Sigmoid colon (tissue), 7 donors: ENCODE data around the gene RAP1GAP. TPM values are rescaled to one million over a fixed set of nuclear protein-coding genes. Genes with fewer than 3 reads are reported as not detected.

Experiments
- DNase-seq: peaks from one replicate; pipeline ENCODE4 v3.0.0-alpha.2; 2019
- H3K27ac ChIP-seq, 4 donors: fragments of 200-600 bp; sonication (generic); one replicate each; pipeline ENCODE4 v1.5.1; 2016 to 2019; ENCODE audit warnings: mild to moderate bottlenecking in 1 of 4
- H3K27me3 ChIP-seq, 3 donors: fragments of 200-600 bp; sonication (generic); one replicate each; pipeline ENCODE4 v1.5.1; 2019; ENCODE audit warnings: mild to moderate bottlenecking in 1 of 3
- H3K36me3 ChIP-seq, 4 donors: fragments of 200-600 bp; sonication (generic); one replicate each; pipeline ENCODE4 v1.5.1; 2016 to 2019
- H3K4me1 ChIP-seq, 4 donors: fragments of 200-600 bp; sonication (generic); one replicate each; pipeline ENCODE4 v1.5.1; 2017 to 2019
- H3K4me3 ChIP-seq, 4 donors: fragments of 200-600 bp; sonication (generic); one replicate each; pipeline ENCODE4 v1.5.1; 2017 to 2019; ENCODE audit warnings: mild to moderate bottlenecking in 2 of 4, moderate library complexity in 1 of 4
- H3K9me3 ChIP-seq, 4 donors: fragments of 200-600 bp in 3 of 4; sonication (generic) in 3 of 4; one replicate each; pipeline versions ENCODE4 v1.5.1 to v1.6.1; 2013 to 2019
- CTCF ChIP-seq, 4 experiments: fragments of 450-650 bp in 3 of 4; fragments of 200-600 bp in 1 of 4; IDR thresholded peaks; one replicate each; pipeline ENCODE4 v1.5.1; 2016 to 2019; ENCODE audit warnings: antibody characterized with exemption in 4 of 4, mild to moderate bottlenecking in 3 of 4, moderate library complexity in 2 of 4
- EP300 ChIP-seq, 4 donors: sonication (generic); formaldehyde crosslinking; IDR thresholded peaks; one replicate each; pipeline ENCODE4 v1.6.1; 2017; ENCODE audit warnings: antibody characterized with exemption in 4 of 4
- POLR2A ChIP-seq, 2 donors: fragments of 450-650 bp; IDR thresholded peaks; one replicate each; pipeline ENCODE4 v1.6.1; 2016; ENCODE audit warnings: antibody characterized with exemption in 2 of 2, mild to moderate bottlenecking in 2 of 2, moderate library complexity in 2 of 2
- POLR2AphosphoS5 ChIP-seq, 4 donors: sonication (generic); formaldehyde crosslinking; IDR thresholded peaks; one replicate each; pipeline ENCODE4 v1.6.1; 2017; ENCODE audit warnings: antibody characterized with exemption in 4 of 4
- WGBS, 2 donors: extraction: QIAGEN DNeasy Blood & Tissue Kit; methylation state at CpG; one replicate each; pipeline ENCODE4 v1.1.7; 2013; 5-methylcytosine and 5-hydroxymethylcytosine counted together
- intact Hi-C: fragments of 100-400 bp; cut with DNase I; formaldehyde crosslinking; loops from one replicate; pipeline ENCODE4 v1.15.1; 2023
- polyA plus RNA-seq, 3 donors: library from polyadenylated mRNA; stranded (reverse); fragments of 200-250 nt; gene quantifications; one replicate each; pipeline ENCODE4 v1.2.3, GENCODE V29; 2013
- total RNA-seq, 4 donors: library from RNA; depleted of rRNA; stranded (reverse); fragments of >200 nt; gene quantifications; one replicate each; pipeline ENCODE4 v1.1.0, GENCODE V29; 2016
- donor health status: healthy with polysubstance abuse.
- donor health status: Bipolar disorder and iron deficiency.
- donor health status: healthy.

The RAP1GAP gene
- total and polyA plus RNA-seq, 7 donors, result 0.33 to 47.4 (median 12.5) TPM; not detected in 1

GRCh38 chr1:21617126-21617738, 51.9 kb downstream of the RAP1GAP start:
- Histone ChIP-seq H3K4me1 (peaks cover 0 to 6% (median 2%) of the 10 kb centered on the region in 4 donors), H3K27me3 (peaks cover 0 to 20% (median 6%) of the 10 kb centered on the region in 3 donors), H3K36me3 (no peaks in the 10 kb centered on the region), H3K27ac (no peak overlapping the region), H3K9me3 (no peaks in the 10 kb centered on the region), H3K4me3 (no peak overlapping the region)
- intact Hi-C loops, result no loop called here
- DNase-seq, result no peak
- 94 to 95% methylated on average over 16 of the region's 16 CpGs for WGBS, 2 donors
- no peak for TF ChIP-seq POLR2A (IDR thresholded peaks at IDR 0.05)

- Histone ChIP-seq H3K4me1 (peaks cover 0 to 6% (median 2%) of the 10 kb centered on the region in 4 donors), H3K27me3 (peaks cover 0 to 11% (median 0%) of the 10 kb centered on the region in 3 donors), H3K9me3 (no peaks in the 10 kb centered on the region), H3K36me3 (no peaks in the 10 kb centered on the region), H3K4me3 (no peak overlapping the region), H3K27ac (no peak overlapping the region)
- whole genome bisulfite sequencing, 2 donors, result 41 to 46% methylated on average over 8 of the region's 8 CpGs
- no peak for DNase-seq
- intact Hi-C loops, result no loop called here
- no peak for TF ChIP-seq CTCF (IDR thresholded peaks at IDR 0.05)
- no peak for TF ChIP-seq POLR2AphosphoS5 (IDR thresholded peaks at IDR 0.05)
- no peak for TF ChIP-seq EP300 (IDR thresholded peaks at IDR 0.05)
- TF ChIP-seq POLR2A (IDR thresholded peaks at IDR 0.05), result no peak
These were observed 52.8 kb downstream of the RAP1GAP start for GRCh38 chr1:21616372-21616771.

GRCh38 chr1:21614419-21615115, 54.6 kb downstream of the RAP1GAP start:
- DNase-seq, result no peak
- intact Hi-C loops, result no loop called here
- Histone ChIP-seq H3K4me1 (no peaks in the 10 kb centered on the region), H3K36me3 (no peaks in the 10 kb centered on the region), H3K27ac (no peak overlapping the region), H3K4me3 (no peak overlapping the region), H3K9me3 (no peaks in the 10 kb centered on the region), H3K27me3 (peaks cover 0 to under 1% (median 0%) of the 10 kb centered on the region in 3 donors)
- 27 to 69% methylated on average over 11 of the region's 11 CpGs for WGBS, 2 donors
- no peak for TF ChIP-seq CTCF (IDR thresholded peaks at IDR 0.05)

GRCh38 chr1:21613072-21613867, 55.9 kb downstream of the RAP1GAP start:
- Histone ChIP-seq H3K9me3 (no peaks in the 10 kb centered on the region), H3K4me3 (no peak overlapping the region), H3K4me1 (no peaks in the 10 kb centered on the region), H3K27ac (no peak overlapping the region), H3K36me3 (no peaks in the 10 kb centered on the region), H3K27me3 (no peaks in the 10 kb centered on the region)
- DNase-seq, result no peak
- WGBS, 2 donors, result 87 to 93% methylated on average over 19 of the region's 19 CpGs
- TF ChIP-seq EP300 (IDR thresholded peaks at IDR 0.05) (no peak), CTCF (IDR thresholded peaks at IDR 0.05) (no peak), POLR2AphosphoS5 (IDR thresholded peaks at IDR 0.05) (no peak), POLR2A (IDR thresholded peaks at IDR 0.05) (no peak)
- intact Hi-C loops, result no loop called here

- no peaks in the 10 kb centered on the region for H3K36me3 ChIP-seq
- no peak for DNase-seq
- no peaks in the 10 kb centered on the region for H3K27me3 ChIP-seq
- TF ChIP-seq POLR2A (IDR thresholded peaks at IDR 0.05) (no peak), EP300 (IDR thresholded peaks at IDR 0.05) (no peak), POLR2AphosphoS5 (IDR thresholded peaks at IDR 0.05) (no peak)
- no peaks in the 10 kb centered on the region for H3K9me3 ChIP-seq
- no peaks in the 10 kb centered on the region for H3K4me1 ChIP-seq
- no peak overlapping the region for H3K27ac ChIP-seq
- intact Hi-C loops, result no loop called here
- H3K4me3 ChIP-seq, result no peak overlapping the region
- WGBS, 2 donors, result 94 to 95% methylated on average over 13 of the region's 13 CpGs
These were observed 57.1 kb downstream of the RAP1GAP start for GRCh38 chr1:21612057-21612456.
